Fibroblast of skin of left biceps (primary cell): ENCODE measurements around the gene EEPD1.

Experiments
- DNase-seq, 2 experiments: peaks; one replicate each; pipeline ENCODE4 v3.0.0-alpha.2; 2013; ENCODE audit warnings: low read depth in 2 of 2

Gene EEPD1

GRCh38 chr7:36279200-36279925, 126.3 kb downstream of the EEPD1 start:
- no peak for DNase-seq

DNA sequence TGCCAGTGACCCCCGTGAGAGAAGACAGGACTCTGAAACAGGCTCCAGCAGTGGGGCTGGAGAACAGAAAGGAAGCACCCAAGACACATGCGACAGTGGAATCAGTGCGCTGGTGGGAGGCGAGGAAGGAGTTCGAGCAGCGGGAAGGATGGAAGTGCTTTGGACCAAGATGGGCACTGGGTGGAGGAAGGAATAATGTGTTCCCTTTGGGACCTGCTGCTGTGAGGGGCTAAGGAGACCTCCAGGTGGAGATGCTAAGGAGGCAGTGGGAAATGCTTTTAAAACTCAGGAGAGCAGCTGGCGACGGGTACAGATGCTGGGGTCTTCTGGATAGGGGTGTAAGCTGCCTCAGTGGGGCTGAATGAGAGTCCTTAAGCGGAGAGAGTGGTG, 126.9 kb downstream of the EEPD1 start:
- DNase-seq: no peak

GRCh38 chr7:36280840-36281812, 128.1 kb downstream of the EEPD1 start:
- no peak for DNase-seq

- no peak for DNase-seq
Observed at GRCh38 chr7:36281945-36282717, 129.1 kb downstream of the EEPD1 start.

- no peak for DNase-seq
Observed at GRCh38 chr7:36283181-36283580, 130.1 kb downstream of the EEPD1 start.

DNA sequence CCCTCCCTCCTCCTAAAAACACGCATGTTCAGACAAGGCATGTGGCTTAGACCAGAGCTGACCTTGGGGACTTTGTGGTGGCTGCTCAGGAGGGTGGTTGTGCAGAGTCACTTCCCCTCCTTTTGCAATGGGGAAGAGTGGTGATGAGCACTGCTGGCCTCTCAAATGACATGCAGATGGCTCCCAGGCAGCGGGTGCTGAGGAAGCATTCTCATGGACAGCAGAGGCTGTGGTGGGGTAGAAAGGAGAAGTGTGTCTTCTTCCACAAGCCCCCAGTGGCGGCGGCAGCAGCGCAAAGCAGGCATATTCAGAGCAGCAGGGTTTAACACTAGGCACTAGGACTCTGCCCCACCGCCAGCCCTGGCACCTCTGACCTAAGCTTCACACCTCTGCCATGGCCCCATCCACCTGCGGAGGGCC, 130.7 kb downstream of the EEPD1 start:
- no peak for DNase-seq

- no peak for DNase-seq
Observed at GRCh38 chr7:36284456-36285090, 131.5 kb downstream of the EEPD1 start.

- no peak for DNase-seq
Observed at GRCh38 chr7:36285276-36285675, 132.2 kb downstream of the EEPD1 start.

GRCh38 chr7:36286226-36286625, 133.2 kb downstream of the EEPD1 start:
- no peak for DNase-seq

GRCh38 chr7:36286688-36287087, 133.6 kb downstream of the EEPD1 start:
- DNase-seq: no peak

- DNase-seq: no peak
Observed at GRCh38 chr7:36287371-36288241, 134.6 kb downstream of the EEPD1 start.

GRCh38 chr7:36288501-36288900, 135.4 kb downstream of the EEPD1 start:
- DNase-seq: no peak

GRCh38 chr7:36289833-36290661, 137.0 kb downstream of the EEPD1 start:
- DNase-seq: no peak

DNA sequence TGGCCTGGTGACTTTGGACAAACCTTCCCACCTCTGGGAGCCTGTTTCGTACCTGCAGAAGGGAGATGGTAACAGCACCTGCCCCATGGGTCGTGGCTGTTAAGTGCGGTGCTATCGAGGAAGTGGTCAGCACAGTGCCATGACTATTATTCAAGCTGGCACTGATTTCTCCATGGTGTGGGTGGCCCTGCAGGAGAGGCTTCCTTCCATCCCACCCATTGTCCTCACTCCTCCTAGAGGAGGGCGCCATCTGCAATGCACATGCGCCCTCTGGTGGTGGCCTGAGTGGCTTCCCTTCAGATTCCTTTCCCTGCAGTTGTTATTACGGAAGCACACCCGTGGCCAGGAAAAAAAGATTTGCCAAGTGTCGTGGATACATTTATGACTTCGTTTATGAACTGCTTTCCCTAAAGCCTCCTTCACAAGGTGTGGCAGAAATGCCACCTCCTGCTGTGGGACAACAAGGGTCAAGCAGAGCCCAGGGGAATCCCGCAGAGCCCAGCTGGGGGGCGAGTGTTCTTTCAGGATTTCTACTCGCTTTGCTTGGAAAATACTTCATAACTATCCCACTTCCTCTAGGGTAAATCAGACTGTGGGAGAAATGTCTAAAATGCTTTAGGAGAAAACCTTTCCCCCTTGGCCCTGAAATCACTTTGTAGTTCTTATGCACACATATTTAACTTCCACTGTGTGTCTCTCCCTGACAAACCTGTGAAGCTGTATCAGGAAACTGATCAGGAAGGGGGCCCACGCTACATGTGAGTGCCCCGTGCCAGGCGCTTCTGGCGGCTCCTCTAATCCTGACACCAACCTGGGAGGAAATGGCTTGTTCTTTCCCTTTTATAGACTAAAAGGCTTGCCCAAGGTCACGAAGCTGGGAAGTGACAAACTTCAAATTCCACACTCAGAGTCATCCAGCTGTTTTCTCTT, 138.6 kb downstream of the EEPD1 start:
- peak; percentile 56 for DNase-seq

DNA sequence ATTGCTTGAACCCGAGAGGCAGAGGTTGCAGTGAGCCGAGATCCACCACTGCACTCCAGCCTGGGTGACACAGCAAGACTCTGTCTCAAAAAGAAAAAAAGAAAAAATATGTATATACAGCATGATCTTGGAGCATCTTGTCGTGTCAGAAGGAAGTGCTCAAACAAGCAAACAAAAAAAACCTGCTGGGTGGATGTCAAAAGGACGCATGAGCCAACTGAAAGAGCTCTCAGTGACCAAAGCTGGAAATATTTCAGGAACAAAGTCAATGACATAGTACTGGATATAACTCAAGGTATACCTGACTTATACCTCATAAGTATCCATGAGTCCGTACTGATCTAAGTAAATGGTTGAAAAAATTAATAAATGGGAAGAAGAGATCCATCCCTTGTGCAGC, 142.0 kb downstream of the EEPD1 start:
- no peak for DNase-seq

- no peak for DNase-seq
Observed at GRCh38 chr7:36296284-36296683, 143.2 kb downstream of the EEPD1 start.

DNA sequence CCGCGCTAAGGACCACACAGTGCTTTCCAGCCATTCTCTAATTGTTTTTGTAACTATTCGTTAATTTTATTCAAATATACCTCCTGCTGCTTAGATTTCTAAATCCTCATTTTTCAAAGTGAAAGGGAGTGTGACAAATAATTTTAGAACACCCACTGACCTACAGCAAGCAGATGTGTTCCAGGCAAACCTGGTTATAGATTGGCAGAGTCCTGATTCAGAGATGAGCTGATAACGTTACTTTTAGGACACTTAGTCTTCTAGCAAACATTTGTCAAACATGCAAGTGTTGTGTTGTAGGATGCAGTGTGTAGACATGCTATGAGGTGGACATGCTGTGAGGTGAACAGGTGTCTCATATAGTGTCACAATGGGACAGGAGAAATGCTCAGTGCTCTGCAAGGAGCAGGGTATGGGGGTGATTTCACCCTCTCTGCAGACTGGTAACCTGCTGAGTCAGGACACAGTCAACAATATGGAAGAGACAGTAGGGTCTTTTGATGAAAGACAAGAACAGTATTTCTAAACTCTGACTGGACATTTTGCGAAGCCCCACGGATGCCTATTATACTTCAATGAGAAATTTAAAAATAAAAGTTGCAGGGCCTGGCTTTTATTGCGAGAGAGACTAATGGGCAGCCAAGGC, 144.4 kb downstream of the EEPD1 start:
- no peak for DNase-seq

- DNase-seq: no peak
Observed at GRCh38 chr7:36298106-36298505, 145.1 kb downstream of the EEPD1 start.
